ENCODE measurements around the gene SREK1.

DNA sequence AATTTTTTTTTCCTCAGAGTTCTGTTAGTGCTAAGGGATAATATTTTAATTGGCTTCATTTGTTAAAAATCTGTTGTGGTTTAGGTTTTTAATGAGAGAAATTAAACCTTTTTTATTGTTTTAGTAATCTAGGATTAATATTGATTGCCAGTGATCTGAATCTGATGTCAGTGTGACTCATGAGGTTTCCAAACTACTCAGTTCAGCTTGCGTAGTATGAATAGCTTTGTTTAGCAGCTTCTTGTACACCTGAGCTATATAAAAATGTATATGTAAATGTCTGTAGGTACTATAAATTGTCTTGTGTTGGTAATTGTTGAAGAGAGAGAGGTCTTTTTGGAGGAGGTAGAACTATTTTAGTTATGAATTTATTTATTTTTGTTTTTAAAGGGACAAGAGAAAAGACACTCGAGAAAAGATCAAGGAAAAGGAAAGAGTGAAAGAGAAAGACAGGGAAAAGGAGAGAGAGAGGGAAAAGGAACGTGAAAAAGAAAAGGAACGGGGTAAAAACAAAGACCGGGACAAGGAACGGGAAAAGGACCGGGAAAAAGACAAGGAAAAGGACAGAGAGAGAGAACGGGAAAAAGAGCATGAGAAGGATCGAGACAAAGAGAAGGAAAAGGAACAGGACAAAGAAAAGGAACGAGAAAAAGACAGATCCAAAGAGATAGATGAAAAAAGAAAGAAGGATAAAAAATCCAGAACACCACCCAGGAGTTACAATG is 26.3 kb downstream of the SREK1 start:
- no peak for TF ChIP-seq POLR2A (IDR thresholded peaks at IDR 0.05; ENCODE audit: low read length)
- TF ChIP-seq MAFK (IDR thresholded peaks at IDR 0.05; ENCODE audit: partially characterized antibody) = no peak
- TF ChIP-seq TP53 (CRISPR knock-in tag; IDR thresholded peaks at IDR 0.05) = no peak
- TF ChIP-seq, protein P1, sequence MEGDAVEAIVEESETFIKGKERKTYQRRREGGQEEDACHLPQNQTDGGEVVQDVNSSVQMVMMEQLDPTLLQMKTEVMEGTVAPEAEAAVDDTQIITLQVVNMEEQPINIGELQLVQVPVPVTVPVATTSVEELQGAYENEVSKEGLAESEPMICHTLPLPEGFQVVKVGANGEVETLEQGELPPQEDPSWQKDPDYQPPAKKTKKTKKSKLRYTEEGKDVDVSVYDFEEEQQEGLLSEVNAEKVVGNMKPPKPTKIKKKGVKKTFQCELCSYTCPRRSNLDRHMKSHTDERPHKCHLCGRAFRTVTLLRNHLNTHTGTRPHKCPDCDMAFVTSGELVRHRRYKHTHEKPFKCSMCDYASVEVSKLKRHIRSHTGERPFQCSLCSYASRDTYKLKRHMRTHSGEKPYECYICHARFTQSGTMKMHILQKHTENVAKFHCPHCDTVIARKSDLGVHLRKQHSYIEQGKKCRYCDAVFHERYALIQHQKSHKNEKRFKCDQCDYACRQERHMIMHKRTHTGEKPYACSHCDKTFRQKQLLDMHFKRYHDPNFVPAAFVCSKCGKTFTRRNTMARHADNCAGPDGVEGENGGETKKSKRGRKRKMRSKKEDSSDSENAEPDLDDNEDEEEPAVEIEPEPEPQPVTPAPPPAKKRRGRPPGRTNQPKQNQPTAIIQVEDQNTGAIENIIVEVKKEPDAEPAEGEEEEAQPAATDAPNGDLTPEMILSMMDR (IDR thresholded peaks at IDR 0.05) = no peak
- no peak for TF ChIP-seq JUN (IDR thresholded peaks at IDR 0.05)
